Measurements from ENCODE around the gene EEPD1.

The EEPD1 gene

GRCh38 chr7:36280840-36281812 lies 128.1 kb downstream of the EEPD1 start:
- DNase-seq (ENCODE audit: low spot score): peak; percentile 91

- DNase-seq (ENCODE audit: low spot score): peak; percentile 33
Observed at GRCh38 chr7:36281945-36282717, 129.1 kb downstream of the EEPD1 start.

- no peak for DNase-seq (ENCODE audit: low spot score)
Observed at GRCh38 chr7:36283181-36283580, 130.1 kb downstream of the EEPD1 start.

- no peak for DNase-seq (ENCODE audit: low spot score)
Observed at GRCh38 chr7:36283711-36284130, 130.7 kb downstream of the EEPD1 start.

GRCh38 chr7:36284456-36285090 lies 131.5 kb downstream of the EEPD1 start:
- DNase-seq (ENCODE audit: low spot score): no peak

GRCh38 chr7:36285276-36285675 lies 132.2 kb downstream of the EEPD1 start:
- DNase-seq (ENCODE audit: low spot score): no peak

GRCh38 chr7:36286226-36286625 lies 133.2 kb downstream of the EEPD1 start:
- DNase-seq (ENCODE audit: low spot score): no peak

- DNase-seq (ENCODE audit: low spot score): no peak
Observed at GRCh38 chr7:36286688-36287087, 133.6 kb downstream of the EEPD1 start.

- no peak for DNase-seq (ENCODE audit: low spot score)
Observed at GRCh38 chr7:36287371-36288241, 134.6 kb downstream of the EEPD1 start.

- no peak for DNase-seq (ENCODE audit: low spot score)
Observed at GRCh38 chr7:36288501-36288900, 135.4 kb downstream of the EEPD1 start.

GRCh38 chr7:36289833-36290661 lies 137.0 kb downstream of the EEPD1 start:
- no peak for DNase-seq (ENCODE audit: low spot score)

GRCh38 chr7:36291387-36292316 lies 138.6 kb downstream of the EEPD1 start:
- DNase-seq (ENCODE audit: low spot score): peak; percentile 83

- no peak for DNase-seq (ENCODE audit: low spot score)
Observed at GRCh38 chr7:36295090-36295489, 142.0 kb downstream of the EEPD1 start.

GRCh38 chr7:36296284-36296683 lies 143.2 kb downstream of the EEPD1 start:
- DNase-seq (ENCODE audit: low spot score): no peak

- no peak for DNase-seq (ENCODE audit: low spot score)
Observed at GRCh38 chr7:36297364-36298009, 144.4 kb downstream of the EEPD1 start.

GRCh38 chr7:36298106-36298505 lies 145.1 kb downstream of the EEPD1 start:
- DNase-seq (ENCODE audit: low spot score): no peak

GRCh38 chr7:36299223-36299774 lies 146.2 kb downstream of the EEPD1 start:
- no peak for DNase-seq (ENCODE audit: low spot score)

GRCh38 chr7:36299823-36300341 lies 146.8 kb downstream of the EEPD1 start:
- DNase-seq (ENCODE audit: low spot score): no peak

Measured in COLO829 (cell line).